B cell (primary cell): ENCODE data around the gene ADAMTS2. TPM values are rescaled to one million over a fixed set of nuclear protein-coding genes. Genes with fewer than 3 reads are reported as not detected.

Experiments used
- ATAC-seq: fragments of 200-7000 bp; cut with Tn5 transposase; one replicate; pipeline ENCODE4 v1.10.0; 2021; ENCODE audit warnings: low read depth, mild to moderate bottlenecking, moderate number of reproducible peaks, moderate library complexity
- CTCF ChIA-PET: fragments of 350-600 bp; sonication (Branson Sonifier 250); formaldehyde crosslinking; loops from one replicate; lab custom pipeline; 2021; ENCODE audit warnings: antibody characterized with exemption, inconsistent platforms; lab: Charles Lee
- POLR2A ChIA-PET: fragments of 350-600 bp; sonication (Branson Sonifier 250); formaldehyde crosslinking; loops from one replicate; lab custom pipeline; 2021; ENCODE audit warnings: antibody characterized with exemption; lab: Charles Lee
- DNase-seq: peaks from one replicate; pipeline ENCODE4 v3.0.0; 2013
- H2AFZ ChIP-seq: 2 replicates; pipeline ENCODE4 v1.6.1; 2012; ENCODE audit warnings: mild to moderate bottlenecking, low read depth, low read length; ENCODE audit not compliant: insufficient read depth, poor library complexity, severe bottlenecking
- H3K27ac ChIP-seq, 2 donors: 1 replicate in 1 of 2; 2 replicates in 1 of 2; pipeline ENCODE4 v1.5.1; 2012 to 2013; ENCODE audit warnings: low read length in 2 of 2, mild to moderate bottlenecking in 2 of 2, moderate library complexity in 1 of 2
- H3K27me3 ChIP-seq, 4 experiments: fragments of 200-600 bp in 1 of 4; sonication (generic) in 1 of 4; replicated peaks in 1 of 4; 1 replicate in 2 of 4; 2 replicates in 2 of 4; pipeline versions ENCODE4 v1.6.1 to v1.7.0; 2013 to 2016; ENCODE audit warnings: low read length in 3 of 4, mild to moderate bottlenecking in 2 of 4, mixed read lengths in 1 of 4, moderate library complexity in 1 of 4; ENCODE audit not compliant: insufficient read depth in 4 of 4, control insufficient read depth in 3 of 4; ENCODE audit errors: control extremely low read depth in 1 of 4
- H3K36me3 ChIP-seq, 2 experiments: replicated peaks in 1 of 2; 1 replicate in 1 of 2; 2 replicates in 1 of 2; pipeline versions ENCODE4 v1.6.1 to v1.7.1; 2013; ENCODE audit warnings: low read length in 1 of 2; ENCODE audit not compliant: insufficient read depth in 2 of 2, control insufficient read depth in 1 of 2; ENCODE audit errors: control extremely low read depth in 1 of 2, extremely low read depth in 1 of 2
- H3K4me1 ChIP-seq, 2 donors: fragments of 200-600 bp in 1 of 2; sonication (generic) in 1 of 2; 1 replicate in 1 of 2; 2 replicates in 1 of 2; pipeline versions ENCODE4 v1.5.1 to v1.6.1; 2013 to 2017; ENCODE audit warnings: low read length in 2 of 2; ENCODE audit not compliant: control insufficient read depth in 2 of 2, insufficient read depth in 2 of 2
- H3K4me2 ChIP-seq: replicated peaks from 2 replicates; pipeline ENCODE3; 2012; ENCODE audit warnings: mild to moderate bottlenecking, low read depth, low read length; ENCODE audit not compliant: poor library complexity, severe bottlenecking
- H3K4me3 ChIP-seq, 5 experiments: fragments of 200-600 bp in 1 of 5; sonication (generic) in 1 of 5; 1 replicate in 3 of 5; 2 replicates in 2 of 5; pipeline versions ENCODE4 v1.5.1 to v1.7.0; 2011 to 2016; ENCODE audit warnings: low read length in 4 of 5, mild to moderate bottlenecking in 4 of 5, low read depth in 2 of 5, control low read depth in 1 of 5, moderate library complexity in 1 of 5; ENCODE audit not compliant: insufficient read depth in 1 of 5; ENCODE audit errors: control extremely low read depth in 1 of 5, extremely low read depth in 1 of 5
- H3K79me2 ChIP-seq: fragments of 200-600 bp; sonication (generic); one replicate; pipeline ENCODE4 v1.6.0; 2016; ENCODE audit warnings: low read length; ENCODE audit not compliant: control insufficient read depth, insufficient read depth
- H3K9ac ChIP-seq: fragments of 200-600 bp; sonication (generic); 2 replicates; pipeline ENCODE4 v1.6.1; 2017; ENCODE audit warnings: mild to moderate bottlenecking, low read length, moderate library complexity
- H3K9me3 ChIP-seq, 3 donors: one replicate each; pipeline versions ENCODE4 v1.6.1 to v1.7.1; 2013; ENCODE audit warnings: low read length in 2 of 3; ENCODE audit not compliant: control insufficient read depth in 2 of 3, insufficient read depth in 1 of 3; ENCODE audit errors: control extremely low read depth in 1 of 3
- H4K20me1 ChIP-seq: 2 replicates; pipeline ENCODE4 v1.6.0; 2012; ENCODE audit warnings: mild to moderate bottlenecking, low read length; ENCODE audit not compliant: insufficient read depth, control insufficient read depth, poor library complexity, severe bottlenecking
- H3K27ac Mint-ChIP-seq: one replicate; pipeline ENCODE4 v1.8.0; 2021; ENCODE audit warnings: mixed read lengths
- H3K27me3 Mint-ChIP-seq: one replicate; pipeline ENCODE4 v1.8.0; 2021; ENCODE audit warnings: mixed read lengths
- H3K4me1 Mint-ChIP-seq: one replicate; pipeline ENCODE4 v1.8.0; 2021; ENCODE audit warnings: mixed read lengths
- H3K4me3 Mint-ChIP-seq: one replicate; pipeline ENCODE4 v1.8.0; 2021; ENCODE audit warnings: mixed read lengths
- H3K9me3 Mint-ChIP-seq: one replicate; pipeline ENCODE4 v1.8.0; 2022; ENCODE audit warnings: mixed read lengths; ENCODE audit not compliant: insufficient read depth
- EZH2 ChIP-seq: IDR thresholded peaks from 2 replicates; pipeline ENCODE4 v1.6.1; 2012; ENCODE audit warnings: borderline replicate concordance, low read depth, mild to moderate bottlenecking, moderate library complexity, low read length; ENCODE audit not compliant: insufficient read depth, poor library complexity, severe bottlenecking
- WGBS: methylation state at CpG from one replicate; pipeline ENCODE4 v1.1.5; 2013; ENCODE audit warnings: missing lambda C conversion rate; ENCODE audit not compliant: insufficient coverage; 5-methylcytosine and 5-hydroxymethylcytosine counted together
- intact Hi-C: fragments of 100-400 bp; cut with micrococcal nuclease; formaldehyde crosslinking; loops from one replicate; pipeline ENCODE4 v1.10.0; 2022
- polyA plus RNA-seq: library from polyadenylated mRNA; depleted of rRNA; stranded (reverse); fragments of >200 nt; gene quantifications from 2 replicates; pipeline ENCODE4 v1.2.3, GENCODE V29; 2012
- total RNA-seq, 2 donors: library from RNA; stranded (reverse); fragments of 120-200 nt in 1 of 2; gene quantifications; 1 replicate in 1 of 2; 2 replicates in 1 of 2; pipeline versions ENCODE4 v1.2.3 to v1.2.4, GENCODE V29; 2013 to 2022
- TF ChIP-seq, protein P1 (sequence below): fragments of 200-600 bp; IDR thresholded peaks from one replicate; pipeline ENCODE4 v1.8.0; 2022; ENCODE audit warnings: antibody characterized with exemption, mild to moderate bottlenecking

ADAMTS2 gene
- total and polyA plus RNA-seq, 2 donors (not counting 1 experiment from before 2014, with no cell fraction given), result not detected

DNA sequence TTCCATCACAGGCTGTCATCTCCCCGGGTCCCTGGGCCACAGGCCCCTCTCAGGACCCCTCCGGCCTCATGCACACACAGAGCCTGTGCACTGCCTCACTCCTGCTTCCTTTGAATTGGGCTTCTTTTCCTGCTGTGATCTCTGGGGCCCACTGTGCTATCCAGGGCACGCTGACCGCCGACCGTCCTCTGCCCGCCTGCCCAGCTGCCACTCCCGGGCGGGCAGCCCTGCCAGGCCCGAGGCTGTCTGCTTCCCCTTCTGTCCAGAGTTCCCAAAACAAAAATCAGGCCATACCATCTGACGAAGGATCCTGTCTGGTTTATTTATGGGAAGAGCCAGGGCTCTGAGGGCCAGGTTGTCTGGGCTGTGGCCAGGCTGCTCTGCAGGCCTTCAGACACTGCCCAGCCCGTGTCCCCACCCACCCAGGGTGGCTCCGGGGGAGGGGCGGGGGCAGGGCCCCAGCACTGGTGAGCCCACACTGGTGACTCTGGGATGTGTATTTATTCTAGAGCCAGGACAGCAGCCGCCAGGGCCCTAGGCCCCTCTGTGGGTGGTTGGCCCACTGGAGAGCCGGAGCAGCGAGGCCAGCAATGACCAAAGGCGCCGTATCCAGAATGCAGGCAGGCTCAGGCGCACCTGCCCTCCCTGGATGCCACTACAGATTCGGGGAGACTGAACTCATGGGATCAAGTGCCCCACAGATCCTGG, 57.0 kb downstream of the ADAMTS2 start:
- Mint-ChIP-seq H3K27ac (no peak overlapping the region), H3K4me1 (no peaks in the 10 kb centered on the region), H3K9me3 (no peaks in the 10 kb centered on the region), H3K4me3 (no peak overlapping the region), H3K27me3 (no peaks in the 10 kb centered on the region)
- Histone ChIP-seq H3K4me3 (no peak overlapping the region), H3K4me2 (no peak overlapping the region), H3K36me3 (no peaks in the 10 kb centered on the region), H3K9ac (no peak overlapping the region), H3K4me1 (no peaks in the 10 kb centered on the region), H3K27me3 (no peaks in the 10 kb centered on the region), H3K9me3 (peaks cover 0 to 9% (median 0%) of the 10 kb centered on the region in 3 donors), H3K79me2 (no peaks in the 10 kb centered on the region), H3K27ac (no peak overlapping the region), H4K20me1 (no peaks in the 10 kb centered on the region), H2AFZ (no peak overlapping the region)
- ATAC-seq, result no peak
- DNase-seq, result no peak
- 92% methylated on average over 21 of the region's 21 CpGs for WGBS
- TF ChIP-seq, protein P1, sequence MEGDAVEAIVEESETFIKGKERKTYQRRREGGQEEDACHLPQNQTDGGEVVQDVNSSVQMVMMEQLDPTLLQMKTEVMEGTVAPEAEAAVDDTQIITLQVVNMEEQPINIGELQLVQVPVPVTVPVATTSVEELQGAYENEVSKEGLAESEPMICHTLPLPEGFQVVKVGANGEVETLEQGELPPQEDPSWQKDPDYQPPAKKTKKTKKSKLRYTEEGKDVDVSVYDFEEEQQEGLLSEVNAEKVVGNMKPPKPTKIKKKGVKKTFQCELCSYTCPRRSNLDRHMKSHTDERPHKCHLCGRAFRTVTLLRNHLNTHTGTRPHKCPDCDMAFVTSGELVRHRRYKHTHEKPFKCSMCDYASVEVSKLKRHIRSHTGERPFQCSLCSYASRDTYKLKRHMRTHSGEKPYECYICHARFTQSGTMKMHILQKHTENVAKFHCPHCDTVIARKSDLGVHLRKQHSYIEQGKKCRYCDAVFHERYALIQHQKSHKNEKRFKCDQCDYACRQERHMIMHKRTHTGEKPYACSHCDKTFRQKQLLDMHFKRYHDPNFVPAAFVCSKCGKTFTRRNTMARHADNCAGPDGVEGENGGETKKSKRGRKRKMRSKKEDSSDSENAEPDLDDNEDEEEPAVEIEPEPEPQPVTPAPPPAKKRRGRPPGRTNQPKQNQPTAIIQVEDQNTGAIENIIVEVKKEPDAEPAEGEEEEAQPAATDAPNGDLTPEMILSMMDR, result no peak
- TF ChIP-seq EZH2, result no peak
- ChIA-PET CTCF (no interaction called here), POLR2A (no interaction called here)
- intact Hi-C loops, result no loop called here

DNA sequence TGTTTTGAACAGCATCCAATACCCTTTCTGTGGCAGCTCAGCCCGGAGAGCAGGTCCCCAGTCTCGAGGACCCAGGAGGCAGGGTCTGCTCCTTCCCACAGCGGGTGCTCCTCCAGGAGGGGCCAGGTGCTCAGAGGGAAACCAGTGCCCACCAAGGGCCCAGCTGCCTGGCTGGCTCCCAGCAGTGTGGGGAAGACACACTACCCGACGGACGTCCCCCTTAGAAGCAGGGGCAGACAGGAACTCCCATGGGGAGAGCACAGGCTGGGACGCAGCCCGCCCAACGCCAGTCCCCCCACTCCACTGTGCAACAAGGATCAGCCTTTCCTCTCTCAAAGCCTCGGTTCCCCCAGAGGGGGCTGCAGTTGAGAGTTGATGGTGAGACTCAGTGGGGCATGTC, 57.6 kb downstream of the ADAMTS2 start:
- H3K9me3 Mint-ChIP-seq, result no peaks in the 10 kb centered on the region
- no peaks in the 10 kb centered on the region for H3K27me3 Mint-ChIP-seq
- Histone ChIP-seq H4K20me1 (no peaks in the 10 kb centered on the region), H3K9ac (no peak overlapping the region), H3K27ac (no peak overlapping the region), H3K9me3 (peaks cover 0 to 9% (median 0%) of the 10 kb centered on the region in 3 donors), H3K4me2 (no peak overlapping the region), H3K27me3 (no peaks in the 10 kb centered on the region), H3K4me3 (no peak overlapping the region), H3K79me2 (no peaks in the 10 kb centered on the region), H3K4me1 (no peaks in the 10 kb centered on the region), H2AFZ (no peak overlapping the region), H3K36me3 (no peaks in the 10 kb centered on the region)
- no peak overlapping the region for H3K27ac Mint-ChIP-seq
- POLR2A ChIA-PET, result no interaction called here
- 63% methylated on average over 9 of the region's 10 CpGs for WGBS
- TF ChIP-seq, protein P1, result no peak
- no peak for TF ChIP-seq EZH2
- intact Hi-C loops, result no loop called here
- no peak for ATAC-seq
- H3K4me1 Mint-ChIP-seq, result no peaks in the 10 kb centered on the region
- H3K4me3 Mint-ChIP-seq, result no peak overlapping the region
- CTCF ChIA-PET, result no interaction called here
- DNase-seq, result no peak
